ENCODE data around the gene CD84. TPM values are rescaled to one million over a fixed set of nuclear protein-coding genes. Genes with fewer than 3 reads are reported as not detected.

The CD84 gene
- total and polyA plus RNA-seq, 2 experiments from 2014 or later = 0.23 to 0.74 TPM

DNA sequence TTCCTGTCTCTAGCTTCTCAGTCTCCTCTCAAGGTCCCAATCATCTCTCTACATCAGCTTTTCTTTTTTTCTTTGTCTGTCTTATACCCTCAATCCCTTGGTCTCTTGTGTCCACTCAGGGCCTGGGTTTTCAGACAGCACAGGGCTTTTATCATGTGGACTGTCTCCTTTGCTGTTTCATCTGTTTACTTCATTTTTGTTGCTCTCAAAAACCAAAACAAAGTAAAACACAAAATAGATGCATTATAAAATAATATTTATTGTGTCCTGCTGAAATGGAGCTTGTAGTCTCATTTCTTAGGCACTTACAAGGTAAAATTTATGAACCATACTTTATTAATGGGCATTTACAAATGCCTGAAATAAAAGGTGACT, 38.5 kb downstream of the CD84 start:
- Histone ChIP-seq H3K9me2 (replicated peaks; ENCODE audit: insufficient read depth) (no peaks in the 10 kb centered on the region), H3K4me2 (peak overlapping the region; percentile 68), H3K79me2 (no peaks in the 10 kb centered on the region), H3K27ac (peak overlapping the region; percentile 97), H2AFZ (peak overlapping the region; percentile 58), H4K20me1 (ENCODE audit: insufficient read depth, poor library complexity, severe bottlenecking) (no peaks in the 10 kb centered on the region), H3K36me3 (replicated peaks; ENCODE audit: insufficient read depth, low read depth) (no peaks in the 10 kb centered on the region), H3K27me3 (no peaks in the 10 kb centered on the region), H3K9me3 (ENCODE audit: low read depth) (no peaks in the 10 kb centered on the region), H3K4me3 (no peak overlapping the region), H3K4me1 (ENCODE audit: insufficient read depth) (peaks cover 44% of the 10 kb centered on the region)
- no peak for TF ChIP-seq EZH2 (IDR thresholded peaks at IDR 0.05; ENCODE audit: borderline replicate concordance)
- no peak for DNase-seq (ENCODE audit: low spot score)

- H3K9me3 ChIP-seq (ENCODE audit: low read depth) = no peaks in the 10 kb centered on the region
- peak overlapping the region; percentile 68 for H3K4me2 ChIP-seq
- H3K4me3 ChIP-seq = no peak overlapping the region
- H2AFZ ChIP-seq = peak overlapping the region; percentile 58
- H3K27ac ChIP-seq = peak overlapping the region; percentile 97
- no peaks in the 10 kb centered on the region for H3K9me2 ChIP-seq (replicated peaks; ENCODE audit: insufficient read depth)
- 39% methylated on average over 8 of the region's 8 CpGs for WGBS (ENCODE audit: low lambda C conversion rate, missing lambda C conversion rate)
- H3K27me3 ChIP-seq = no peaks in the 10 kb centered on the region
- no peaks in the 10 kb centered on the region for H4K20me1 ChIP-seq (ENCODE audit: insufficient read depth, poor library complexity, severe bottlenecking)
- TF ChIP-seq, protein P1, sequence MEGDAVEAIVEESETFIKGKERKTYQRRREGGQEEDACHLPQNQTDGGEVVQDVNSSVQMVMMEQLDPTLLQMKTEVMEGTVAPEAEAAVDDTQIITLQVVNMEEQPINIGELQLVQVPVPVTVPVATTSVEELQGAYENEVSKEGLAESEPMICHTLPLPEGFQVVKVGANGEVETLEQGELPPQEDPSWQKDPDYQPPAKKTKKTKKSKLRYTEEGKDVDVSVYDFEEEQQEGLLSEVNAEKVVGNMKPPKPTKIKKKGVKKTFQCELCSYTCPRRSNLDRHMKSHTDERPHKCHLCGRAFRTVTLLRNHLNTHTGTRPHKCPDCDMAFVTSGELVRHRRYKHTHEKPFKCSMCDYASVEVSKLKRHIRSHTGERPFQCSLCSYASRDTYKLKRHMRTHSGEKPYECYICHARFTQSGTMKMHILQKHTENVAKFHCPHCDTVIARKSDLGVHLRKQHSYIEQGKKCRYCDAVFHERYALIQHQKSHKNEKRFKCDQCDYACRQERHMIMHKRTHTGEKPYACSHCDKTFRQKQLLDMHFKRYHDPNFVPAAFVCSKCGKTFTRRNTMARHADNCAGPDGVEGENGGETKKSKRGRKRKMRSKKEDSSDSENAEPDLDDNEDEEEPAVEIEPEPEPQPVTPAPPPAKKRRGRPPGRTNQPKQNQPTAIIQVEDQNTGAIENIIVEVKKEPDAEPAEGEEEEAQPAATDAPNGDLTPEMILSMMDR (IDR thresholded peaks at IDR 0.05; ENCODE audit: poor library complexity) = no peak
- TF ChIP-seq EZH2phosphoT487 (IDR thresholded peaks at IDR 0.05; ENCODE audit: low read depth, severe bottlenecking, unreplicated experiment) (no peak), EZH2 (IDR thresholded peaks at IDR 0.05; ENCODE audit: borderline replicate concordance) (no peak)
- peak; percentile 34 for DNase-seq (ENCODE audit: low spot score)
- peaks cover 44% of the 10 kb centered on the region for H3K4me1 ChIP-seq (ENCODE audit: insufficient read depth)
- H3K79me2 ChIP-seq = no peaks in the 10 kb centered on the region
- no peaks in the 10 kb centered on the region for H3K36me3 ChIP-seq (replicated peaks; ENCODE audit: insufficient read depth, low read depth)
Measured at GRCh38 chr1:160539990-160540858, 39.1 kb downstream of the CD84 start.

- no peak overlapping the region for H3K4me3 ChIP-seq
- H3K4me1 ChIP-seq (ENCODE audit: insufficient read depth) = peaks cover 44% of the 10 kb centered on the region
- H3K27me3 ChIP-seq = no peaks in the 10 kb centered on the region
- peak overlapping the region; percentile 68 for H3K4me2 ChIP-seq
- WGBS (ENCODE audit: low lambda C conversion rate, missing lambda C conversion rate) = 81% methylated on average over 6 of the region's 6 CpGs
- no peak for DNase-seq (ENCODE audit: low spot score)
- peak overlapping the region; percentile 58 for H2AFZ ChIP-seq
- no peaks in the 10 kb centered on the region for H3K36me3 ChIP-seq (replicated peaks; ENCODE audit: insufficient read depth, low read depth)
- H3K9me3 ChIP-seq (ENCODE audit: low read depth) = no peaks in the 10 kb centered on the region
- TF ChIP-seq, protein P1 (IDR thresholded peaks at IDR 0.05; ENCODE audit: poor library complexity) = no peak
- no peak for TF ChIP-seq EZH2 (IDR thresholded peaks at IDR 0.05; ENCODE audit: borderline replicate concordance)
- no peak for TF ChIP-seq EZH2phosphoT487 (IDR thresholded peaks at IDR 0.05; ENCODE audit: low read depth, severe bottlenecking, unreplicated experiment)
- no peaks in the 10 kb centered on the region for H4K20me1 ChIP-seq (ENCODE audit: insufficient read depth, poor library complexity, severe bottlenecking)
- peak overlapping the region; percentile 97 for H3K27ac ChIP-seq
- H3K79me2 ChIP-seq = no peaks in the 10 kb centered on the region
- no peaks in the 10 kb centered on the region for H3K9me2 ChIP-seq (replicated peaks; ENCODE audit: insufficient read depth)
Measured at GRCh38 chr1:160539684-160539989, 39.7 kb downstream of the CD84 start.

DNA sequence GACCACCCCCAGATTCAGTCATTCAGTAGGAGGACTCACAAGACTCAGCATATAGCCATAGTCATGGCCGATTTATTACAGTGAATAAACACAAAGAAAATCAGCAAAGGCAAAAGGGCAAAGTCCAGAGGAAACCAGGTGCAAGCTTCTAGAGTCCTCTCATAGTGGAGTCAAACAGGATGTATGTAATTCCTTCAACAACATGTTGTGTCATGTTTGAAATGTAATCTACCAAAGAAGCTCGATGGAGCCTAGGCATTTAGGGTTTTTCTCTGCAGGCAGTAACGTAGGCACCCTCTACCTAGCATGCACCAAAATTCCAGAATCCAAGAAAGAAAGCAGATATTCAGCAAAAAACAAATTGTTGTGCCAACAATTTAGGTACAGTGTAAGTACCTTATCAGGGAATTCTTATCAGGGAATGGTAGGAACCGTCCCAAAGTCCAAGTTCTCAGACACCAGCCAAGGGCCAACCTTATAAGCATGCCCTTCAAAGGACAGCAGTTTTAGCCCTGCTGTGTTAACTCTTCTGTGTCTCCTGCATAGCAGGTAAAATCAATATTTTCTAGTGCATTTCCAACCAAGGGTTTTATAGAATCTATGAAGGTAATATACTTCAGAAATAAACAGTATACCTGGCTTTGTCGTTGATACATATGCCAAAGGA, 40.2 kb downstream of the CD84 start:
- no peaks in the 10 kb centered on the region for H3K79me2 ChIP-seq
- no peaks in the 10 kb centered on the region for H3K27me3 ChIP-seq
- peak overlapping the region; percentile 68 for H3K4me2 ChIP-seq
- peak overlapping the region; percentile 42 for H2AFZ ChIP-seq
- peaks cover 44% of the 10 kb centered on the region for H3K4me1 ChIP-seq (ENCODE audit: insufficient read depth)
- H3K9me3 ChIP-seq (ENCODE audit: low read depth) = no peaks in the 10 kb centered on the region
- no peak overlapping the region for H3K4me3 ChIP-seq
- no peaks in the 10 kb centered on the region for H3K36me3 ChIP-seq (replicated peaks; ENCODE audit: insufficient read depth, low read depth)
- TF ChIP-seq, protein P1 (IDR thresholded peaks at IDR 0.05; ENCODE audit: poor library complexity) = no peak
- TF ChIP-seq EZH2 (IDR thresholded peaks at IDR 0.05; ENCODE audit: borderline replicate concordance) (no peak), EZH2phosphoT487 (IDR thresholded peaks at IDR 0.05; ENCODE audit: low read depth, severe bottlenecking, unreplicated experiment) (no peak)
- H3K9me2 ChIP-seq (replicated peaks; ENCODE audit: insufficient read depth) = no peaks in the 10 kb centered on the region
- DNase-seq (ENCODE audit: low spot score) = peak; percentile 65
- H3K27ac ChIP-seq = peak overlapping the region; percentile 97
- no peaks in the 10 kb centered on the region for H4K20me1 ChIP-seq (ENCODE audit: insufficient read depth, poor library complexity, severe bottlenecking)
- 61% methylated on average over 5 of the region's 5 CpGs for WGBS (ENCODE audit: low lambda C conversion rate, missing lambda C conversion rate)
